NCI-H2227 (cell line): ENCODE data around the gene COL6A5.

ENCODE experiments used
- DNase-seq: peaks from one replicate; lab custom pipeline; 2025; ENCODE audit not compliant: unreplicated experiment; lab: John Stamatoyannopoulos, UW

COL6A5 gene

GRCh38 chr3:130515755-130516154, 170.3 kb downstream of the COL6A5 start:
- DNase-seq, result no peak

DNA sequence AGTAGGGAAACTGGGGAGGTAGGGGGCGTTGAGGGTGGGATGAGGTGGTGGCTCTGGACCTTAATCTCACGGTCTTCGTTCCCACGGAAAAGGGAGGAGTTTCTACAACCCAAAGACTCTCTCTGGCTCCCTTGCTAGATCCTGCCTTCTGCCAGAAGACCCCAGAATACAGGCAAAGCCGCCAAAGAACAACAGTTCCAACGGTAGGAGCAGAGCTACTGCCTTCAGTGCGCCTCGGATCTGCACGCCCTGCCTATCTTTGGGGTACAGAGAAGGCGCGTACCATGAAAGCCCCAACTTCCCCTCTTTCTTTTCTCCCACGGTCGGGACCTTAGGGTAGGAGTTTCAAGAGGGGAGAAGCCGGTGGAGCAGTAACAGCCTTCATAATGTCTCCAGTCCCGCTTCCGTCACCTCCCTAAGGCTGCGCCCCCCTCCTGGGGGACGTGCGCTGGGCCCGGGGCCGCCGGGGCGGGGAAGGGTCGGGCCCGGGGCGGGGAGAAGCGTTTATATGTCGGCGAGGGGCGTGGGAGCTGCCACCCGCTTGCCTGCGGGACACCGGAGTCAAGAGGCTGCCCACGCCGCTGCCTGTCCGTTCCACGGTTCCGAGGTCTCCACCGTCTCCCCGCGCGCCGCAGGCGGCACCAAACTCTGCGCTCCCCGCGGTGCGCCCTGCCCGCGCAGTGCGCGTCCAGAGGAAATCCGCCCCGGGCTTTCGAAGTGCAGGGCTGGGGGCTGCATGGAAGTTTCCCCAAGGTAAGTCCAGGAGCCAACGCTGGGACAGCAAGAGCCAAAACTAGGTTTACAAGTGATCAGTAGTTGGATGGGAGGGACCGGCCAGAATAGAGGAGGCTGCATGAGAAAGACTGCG, 171.4 kb downstream of the COL6A5 start, which contains the start of gene COL6A6:
TSS of gene COL6A6 (plus strand) at position 533 of the 868 bp plus-strand sequence. CDS start 43,188 bp downstream, outside the sequence.
- no peak for DNase-seq

- DNase-seq, result no peak
Observed at GRCh38 chr3:130517602-130518001, 172.1 kb downstream of the COL6A5 start.

- DNase-seq, result no peak
Observed at GRCh38 chr3:130519754-130520153, 174.3 kb downstream of the COL6A5 start.

- no peak for DNase-seq
Observed at GRCh38 chr3:130522399-130522798, 176.9 kb downstream of the COL6A5 start.

DNA sequence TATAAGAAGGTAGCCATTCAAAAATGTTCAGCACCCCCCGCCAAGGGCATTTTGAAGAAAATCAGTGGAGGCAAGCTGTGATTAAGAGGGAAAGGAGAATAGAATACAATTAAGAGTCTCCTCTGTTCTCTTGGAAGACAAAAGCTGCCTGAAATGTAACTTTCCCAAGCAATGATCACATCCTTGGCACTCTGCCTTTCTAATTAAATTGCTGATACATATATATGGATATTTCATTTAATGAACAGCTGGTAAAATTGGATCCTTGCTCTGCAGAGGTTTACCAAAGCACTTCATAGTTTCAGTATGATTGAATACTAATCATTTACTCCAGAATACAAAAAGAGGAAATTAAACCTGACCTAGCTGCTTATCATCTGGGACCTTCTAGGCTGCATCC, 182.0 kb downstream of the COL6A5 start:
- no peak for DNase-seq

GRCh38 chr3:130528120-130528519, 182.6 kb downstream of the COL6A5 start:
- DNase-seq, result no peak

DNA sequence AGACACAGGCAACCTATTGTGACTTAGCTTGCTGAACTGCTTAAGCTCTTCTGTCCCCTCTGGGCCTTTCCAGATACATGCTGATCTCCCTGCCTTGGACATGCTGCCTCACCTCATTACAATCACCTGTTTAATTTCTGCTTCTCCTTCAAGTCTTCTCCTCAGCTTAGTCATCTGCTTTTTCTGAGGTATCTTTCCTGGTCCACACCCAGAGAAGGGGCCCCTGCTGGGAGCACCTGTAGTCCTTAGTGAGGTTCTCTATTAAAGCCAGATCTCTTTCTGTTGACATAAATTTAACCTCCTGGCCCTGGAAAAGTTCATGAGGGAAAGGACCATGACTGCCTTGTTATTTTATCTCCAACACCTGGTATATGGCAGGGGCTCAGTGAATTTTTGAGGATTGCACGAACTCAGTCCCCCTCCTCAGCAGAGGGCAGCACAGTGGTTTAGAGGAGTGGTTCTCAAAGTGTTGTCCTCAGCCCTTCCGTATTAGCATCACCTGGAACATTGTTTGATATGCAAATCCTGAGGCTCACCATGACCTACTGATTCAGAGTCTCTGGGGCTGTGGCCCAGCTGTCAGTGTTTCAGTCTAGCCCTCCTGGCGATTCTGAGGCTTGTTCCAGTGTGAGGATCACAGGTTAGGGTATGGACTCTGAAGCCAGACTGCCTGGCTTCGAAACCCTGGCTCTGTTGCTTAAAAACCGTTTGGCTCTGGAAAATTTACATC, 184.2 kb downstream of the COL6A5 start:
- no peak for DNase-seq

- no peak for DNase-seq
Observed at GRCh38 chr3:130533247-130533646, 187.8 kb downstream of the COL6A5 start.
